ENCODE data around the gene TTLL6. TPM values are rescaled to one million over a fixed set of nuclear protein-coding genes. Genes with fewer than 3 reads are reported as not detected.

TTLL6 gene
- total RNA-seq, 1 experiment from 2014 or later, result 0.20 TPM

DNA sequence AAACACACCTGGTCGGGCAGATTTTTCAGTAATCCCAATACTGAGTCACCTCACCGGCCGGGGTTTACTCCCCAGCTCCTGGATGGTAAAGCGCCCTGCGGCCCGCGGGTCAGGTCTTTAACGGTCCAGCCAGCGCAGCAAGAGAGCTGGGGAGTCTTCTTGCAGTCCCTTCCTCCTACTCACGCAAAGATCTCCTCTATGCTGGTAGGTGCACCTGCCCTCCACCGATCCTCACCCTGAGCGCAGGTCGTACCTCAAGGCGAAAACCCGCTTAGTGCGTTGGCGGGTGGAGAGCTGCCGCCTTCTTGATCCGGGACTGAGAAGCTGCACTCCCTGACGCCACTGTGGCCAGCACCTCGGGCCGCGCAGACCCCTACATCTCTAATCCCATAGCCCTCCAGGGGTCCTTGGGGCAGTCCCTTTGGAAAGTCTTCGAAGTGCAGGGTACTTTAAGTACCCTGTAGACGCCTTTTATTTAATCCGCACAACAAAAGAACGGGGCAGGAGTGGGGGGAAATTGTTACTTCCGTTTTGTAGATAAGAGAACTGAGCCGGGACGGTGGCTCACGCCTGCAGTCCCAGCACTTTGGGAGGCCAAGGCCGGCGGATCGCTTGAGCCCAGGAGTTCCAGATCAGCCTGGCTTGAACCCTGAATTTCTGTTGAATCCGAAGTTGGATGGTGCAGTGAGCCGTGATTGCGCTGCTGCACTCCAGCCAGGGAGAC, 78.1 kb downstream of the TTLL6 start:
- DNase-seq (ENCODE audit: low read depth), result no peak

DNA sequence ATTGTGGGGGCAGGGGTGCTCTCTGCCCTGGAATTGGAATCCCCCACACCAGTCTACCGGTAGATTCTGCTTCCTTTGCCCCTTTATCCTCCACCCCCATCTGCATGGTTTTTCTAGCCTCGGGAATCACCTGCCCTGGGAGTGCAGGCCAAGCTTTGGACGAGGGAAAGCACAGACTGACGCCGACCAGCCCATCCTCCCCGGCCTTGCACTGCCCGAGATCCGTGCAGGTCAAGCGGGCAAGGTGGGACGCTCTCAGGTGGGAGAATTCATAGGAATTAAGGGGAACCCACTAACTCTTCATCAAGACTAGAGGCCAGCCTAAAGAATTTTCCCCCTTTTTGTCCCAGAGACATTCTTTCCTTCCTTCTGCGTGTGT, 78.6 kb downstream of the TTLL6 start:
- DNase-seq (ENCODE audit: low read depth), result no peak

DNA sequence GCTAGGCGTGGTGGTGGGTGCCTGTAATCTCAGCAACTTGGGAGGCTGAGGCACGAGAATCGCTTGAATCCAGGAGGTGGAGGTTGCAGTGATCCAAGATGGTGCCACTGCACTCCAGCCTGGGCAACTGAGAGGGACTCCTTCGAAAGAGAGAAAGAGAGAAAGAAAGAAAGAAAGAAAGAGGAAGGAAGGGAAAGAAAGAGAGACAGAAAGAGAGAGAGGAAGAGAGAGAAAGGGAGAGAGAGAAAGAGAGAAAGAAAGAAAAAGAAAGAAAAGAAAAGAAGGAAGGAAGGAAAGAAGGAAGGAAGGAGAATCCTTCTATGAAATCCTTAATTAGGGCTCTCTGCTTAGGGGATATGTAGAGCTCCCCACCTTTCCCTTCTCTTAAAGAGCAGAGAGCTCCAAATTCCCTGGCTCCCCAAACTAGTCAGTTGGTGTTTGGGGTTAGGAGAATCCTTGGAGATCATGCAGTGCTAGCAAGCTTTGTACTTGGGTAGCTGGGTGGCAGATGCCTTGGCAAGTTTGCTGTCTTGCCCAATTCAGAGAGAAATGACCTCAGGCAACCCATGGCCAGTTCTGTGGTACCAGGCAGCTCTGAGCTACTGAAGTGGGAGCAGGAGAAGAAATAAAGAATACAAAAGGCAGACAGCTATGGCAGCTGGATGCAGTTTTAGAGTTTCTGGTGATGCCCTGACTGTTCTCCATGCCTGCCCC, 79.5 kb downstream of the TTLL6 start:
- no peak for DNase-seq (ENCODE audit: low read depth)

DNA sequence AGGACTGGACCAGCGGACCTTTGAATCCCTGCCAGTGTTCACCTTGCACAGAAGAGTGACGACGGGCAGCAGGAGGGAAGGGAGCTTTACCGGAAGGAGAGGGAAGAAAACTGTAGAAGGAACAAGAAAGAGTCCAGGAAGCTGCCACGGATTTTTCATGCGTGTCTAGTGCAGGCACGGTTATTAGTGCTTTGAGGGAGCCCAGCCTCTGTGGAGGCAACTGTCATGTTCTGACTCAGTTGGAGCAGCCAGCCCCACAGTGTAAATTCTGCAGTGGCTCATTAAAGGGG, 82.0 kb downstream of the TTLL6 start:
- no peak for DNase-seq (ENCODE audit: low read depth)

DNA sequence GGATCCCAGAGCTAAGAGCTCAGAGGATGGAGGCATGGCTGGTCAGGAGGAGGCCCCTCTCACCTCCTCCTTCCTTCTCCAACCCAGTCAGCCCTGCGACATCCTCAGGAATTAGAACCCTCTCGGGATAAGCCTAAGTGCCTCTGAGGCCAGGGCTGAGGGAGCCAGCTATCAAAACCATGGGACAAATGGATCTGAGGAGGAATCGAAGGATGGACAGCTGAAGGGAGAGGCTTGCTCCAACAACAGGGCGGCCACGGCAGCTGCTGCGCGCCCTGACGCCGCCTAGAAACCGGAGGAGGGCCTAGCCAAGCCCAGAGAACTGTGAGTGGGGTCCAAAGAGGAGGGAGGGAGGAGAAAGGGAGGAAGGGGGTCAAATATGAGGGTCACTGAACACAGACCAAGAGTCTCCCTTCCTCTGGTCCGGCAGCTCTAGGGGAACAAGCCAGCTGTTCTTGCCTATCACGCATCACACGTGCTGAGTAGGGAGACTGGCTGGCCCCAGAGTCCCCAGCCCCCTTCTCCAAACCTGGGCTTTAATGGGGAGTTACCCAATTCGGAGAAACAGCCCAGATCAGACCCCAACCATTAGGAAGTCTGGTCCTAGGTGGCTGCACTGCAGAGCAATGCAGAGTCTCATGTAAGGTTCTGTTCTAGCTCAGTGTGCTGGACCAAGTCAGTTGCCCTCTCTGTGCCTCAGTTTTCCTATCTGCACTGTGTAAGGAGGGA, 82.5 kb downstream of the TTLL6 start:
- DNase-seq (ENCODE audit: low read depth), result no peak

DNA sequence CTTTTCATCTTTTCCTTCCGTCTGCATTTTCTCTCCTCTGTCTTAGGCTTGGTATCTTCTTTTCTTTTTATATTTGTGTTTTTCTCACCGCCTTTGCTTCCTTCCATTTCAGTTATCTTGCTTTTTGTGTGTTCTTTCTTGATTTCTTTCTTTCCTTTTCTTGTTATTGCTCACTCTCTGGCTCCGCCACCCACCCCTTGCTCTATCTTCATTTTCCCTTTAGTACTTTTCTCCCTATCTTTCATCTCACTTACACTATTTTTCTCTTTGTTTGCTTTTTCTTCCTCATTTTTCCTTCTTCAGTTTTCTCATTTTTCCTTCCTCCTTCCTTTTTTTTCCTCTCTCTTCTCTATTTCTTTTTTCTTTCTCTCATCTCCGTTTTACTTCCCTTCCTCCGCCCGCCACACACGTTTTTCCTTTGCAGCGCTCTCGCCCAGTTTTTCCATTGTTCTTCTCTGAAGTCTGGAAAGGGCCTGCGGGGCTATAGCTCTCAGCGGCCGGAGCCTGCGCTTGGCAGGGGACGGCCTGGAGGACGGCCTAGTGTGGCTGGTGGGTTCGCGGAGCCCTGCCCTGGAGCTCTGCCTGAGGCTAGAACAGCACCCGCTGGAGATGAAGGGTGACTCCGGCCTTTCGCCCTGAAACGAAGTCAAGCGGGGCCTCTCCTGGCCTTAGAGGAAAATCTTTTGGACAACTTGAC, 83.2 kb downstream of the TTLL6 start:
- no peak for DNase-seq (ENCODE audit: low read depth)

DNA sequence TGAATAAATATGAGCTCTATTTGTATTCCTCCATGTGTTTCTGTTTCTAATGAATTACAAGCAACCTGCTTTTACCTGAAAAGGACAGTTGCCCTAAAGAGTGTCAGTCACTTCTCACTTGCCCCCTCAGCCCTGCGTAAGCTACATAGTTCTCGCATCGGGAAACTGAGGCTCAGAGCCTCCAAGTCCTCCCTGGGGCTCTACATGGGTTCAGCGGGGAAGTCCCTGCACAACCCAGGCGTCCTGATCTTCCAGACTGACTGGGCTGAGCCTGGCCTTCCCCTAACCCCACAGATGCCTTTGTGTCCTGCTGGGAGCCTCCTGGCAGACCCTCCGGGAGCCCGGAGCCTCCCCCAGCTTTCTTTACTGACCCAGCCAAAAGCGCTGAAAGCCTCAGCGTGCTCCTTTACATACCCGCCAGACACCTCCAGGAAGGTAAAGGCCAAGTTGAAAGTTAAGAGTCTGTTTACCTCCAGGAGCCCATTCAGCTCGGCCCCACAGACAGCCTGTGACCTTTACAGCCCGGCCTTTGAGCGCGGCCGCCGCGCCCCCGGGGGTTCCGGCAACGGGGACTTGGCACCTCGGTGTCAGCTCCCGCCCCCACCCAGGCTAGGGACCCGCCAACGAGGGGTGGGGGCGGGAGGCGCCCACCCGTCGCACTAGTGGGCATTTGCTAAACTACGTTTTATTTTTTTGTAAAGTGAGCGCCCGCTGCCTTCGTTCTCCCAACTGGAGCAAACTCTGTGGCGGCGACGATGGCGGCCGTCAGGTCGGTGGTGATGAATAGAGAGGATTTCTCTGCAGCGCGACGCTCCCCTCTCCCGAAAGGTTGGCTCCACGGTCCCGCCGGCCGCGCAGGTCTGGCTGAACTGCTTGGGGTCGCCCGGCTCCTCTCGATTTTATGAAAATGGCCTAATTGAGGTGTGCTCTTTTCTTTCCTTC, 84.1 kb downstream of the TTLL6 start:
- no peak for DNase-seq (ENCODE audit: low read depth)

DNA sequence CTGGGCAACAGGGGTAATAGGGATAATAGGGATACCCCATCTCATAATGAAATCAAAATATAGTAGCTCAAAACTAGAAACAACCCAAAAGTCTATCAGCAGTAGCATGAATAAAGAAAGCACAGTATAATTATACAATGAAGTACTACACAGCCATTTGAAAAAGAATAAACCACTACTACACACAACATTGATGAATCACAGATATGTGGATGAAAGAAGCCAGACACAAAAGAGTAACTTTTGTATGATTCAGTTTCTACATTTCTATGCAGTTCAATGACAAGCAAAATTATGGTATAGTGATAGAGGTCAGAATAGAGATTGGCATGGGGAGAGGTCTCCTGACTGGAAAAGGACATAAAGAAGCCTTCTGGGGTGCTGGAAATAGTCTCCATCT, 85.7 kb downstream of the TTLL6 start:
- no peak for DNase-seq (ENCODE audit: low read depth)

DNA sequence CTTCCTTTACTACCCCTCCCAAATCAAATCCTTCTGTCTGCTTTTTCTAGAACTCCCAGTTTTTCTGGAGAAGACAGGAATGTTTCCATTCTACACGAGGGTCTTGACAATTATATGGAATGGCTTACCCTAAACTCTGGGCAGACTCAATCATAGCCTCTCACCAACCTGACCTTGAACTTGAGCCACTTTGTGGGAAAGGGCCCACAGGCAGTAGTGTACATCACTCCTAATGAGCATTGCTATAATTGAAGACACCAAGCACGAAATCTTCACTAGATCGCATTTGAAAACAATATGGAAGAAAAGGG, 86.8 kb downstream of the TTLL6 start:
- no peak for DNase-seq (ENCODE audit: low read depth)

DNA sequence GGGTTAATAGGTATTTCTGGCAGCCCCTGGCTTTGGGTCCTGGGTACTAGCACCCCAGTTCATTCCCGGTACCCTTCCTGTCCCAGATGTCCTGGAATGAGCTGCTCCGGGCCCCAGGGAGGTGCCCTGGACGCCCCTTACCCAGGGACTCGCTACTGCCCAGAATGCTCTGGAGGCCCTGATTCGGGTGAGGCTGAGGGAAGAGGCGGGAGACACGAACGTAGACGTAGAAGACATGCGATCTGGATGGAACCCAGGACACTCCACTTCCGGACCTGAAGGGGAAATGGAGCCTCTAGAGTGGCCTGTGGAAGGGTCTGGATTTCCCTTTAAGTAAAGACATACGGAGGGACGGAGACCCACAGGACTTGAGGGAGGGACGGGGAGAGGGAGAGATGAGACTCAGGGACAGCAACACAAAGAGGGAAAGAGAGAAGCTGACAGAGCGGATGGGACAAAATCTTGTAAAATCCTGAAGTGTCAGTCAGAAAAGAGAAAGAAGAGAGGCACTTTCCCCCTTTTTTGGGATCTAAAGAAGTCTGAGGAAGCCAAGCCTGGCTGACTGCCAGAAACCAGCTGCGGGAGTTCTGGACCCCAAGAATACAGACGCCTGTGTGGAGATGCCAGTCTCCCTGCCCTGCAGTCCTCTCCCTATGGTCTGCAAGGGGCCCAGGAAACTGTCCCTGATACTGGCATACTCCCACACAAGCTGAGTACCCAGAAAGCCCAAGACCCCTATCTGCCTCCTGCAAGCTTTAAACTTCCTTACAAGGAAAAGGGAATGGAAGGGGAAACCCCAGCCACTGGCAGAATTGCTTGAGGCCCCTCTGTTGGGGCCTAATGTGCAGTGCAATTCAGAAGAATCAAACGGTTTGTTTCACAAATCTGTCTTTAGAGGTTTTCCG, 87.4 kb downstream of the TTLL6 start:
- DNase-seq (ENCODE audit: low read depth), result no peak

DNA sequence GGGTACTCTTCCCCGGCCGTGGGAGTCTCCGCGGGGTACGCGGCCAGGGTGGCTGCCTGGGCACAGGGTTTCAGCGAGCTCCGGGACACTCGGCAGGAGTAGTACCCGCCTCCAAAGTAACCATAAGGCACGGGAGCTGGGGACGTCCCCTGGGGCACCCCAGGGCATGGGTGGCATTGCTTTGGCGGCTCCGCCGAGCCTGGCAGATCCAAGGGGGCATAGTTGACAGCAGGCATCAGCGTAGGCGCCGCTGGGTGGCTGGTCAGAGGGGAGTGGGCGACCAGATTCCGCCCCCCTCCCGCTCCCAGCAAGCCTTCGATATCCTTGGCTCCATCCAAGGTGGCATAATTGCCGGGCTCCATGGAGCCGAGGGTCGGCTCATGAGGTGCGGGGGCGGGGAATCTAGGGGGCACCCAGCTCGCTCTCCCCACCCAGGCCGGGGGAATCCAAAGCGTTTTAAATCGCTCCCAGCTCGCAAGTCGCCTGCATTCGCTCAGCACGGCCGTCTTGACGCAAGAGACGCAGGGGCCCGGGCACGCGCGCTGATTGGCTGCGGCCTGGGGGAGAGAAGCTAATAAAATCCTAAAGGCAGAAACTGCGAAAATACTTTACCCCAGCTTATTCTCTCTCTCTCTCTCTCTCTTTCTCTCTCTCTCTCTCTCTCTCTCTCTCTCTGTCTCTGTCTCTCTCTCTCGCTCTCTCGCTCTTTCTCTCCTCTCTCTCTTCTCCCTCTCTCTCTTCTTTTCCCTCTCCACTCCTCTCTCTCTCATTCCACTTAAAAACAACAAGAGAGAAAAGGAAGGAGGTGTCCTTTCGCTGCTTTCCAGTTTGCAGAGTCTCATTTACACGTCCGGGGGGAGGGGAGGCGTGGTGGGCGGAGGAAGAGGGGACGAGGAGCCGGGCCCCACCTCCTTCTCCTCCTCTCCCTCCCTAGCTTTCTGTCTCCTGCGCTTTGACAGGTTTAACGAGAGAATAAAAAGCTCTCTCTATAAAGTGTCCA, 88.5 kb downstream of the TTLL6 start, which contains the start of gene HOXB13:
Gene HOXB13 (minus strand): TSS at position 519 of the 1,000 bp plus-strand sequence. CDS start 157 bp downstream, at position 362.
- DNase-seq (ENCODE audit: low read depth), result peak; percentile 81

DNA sequence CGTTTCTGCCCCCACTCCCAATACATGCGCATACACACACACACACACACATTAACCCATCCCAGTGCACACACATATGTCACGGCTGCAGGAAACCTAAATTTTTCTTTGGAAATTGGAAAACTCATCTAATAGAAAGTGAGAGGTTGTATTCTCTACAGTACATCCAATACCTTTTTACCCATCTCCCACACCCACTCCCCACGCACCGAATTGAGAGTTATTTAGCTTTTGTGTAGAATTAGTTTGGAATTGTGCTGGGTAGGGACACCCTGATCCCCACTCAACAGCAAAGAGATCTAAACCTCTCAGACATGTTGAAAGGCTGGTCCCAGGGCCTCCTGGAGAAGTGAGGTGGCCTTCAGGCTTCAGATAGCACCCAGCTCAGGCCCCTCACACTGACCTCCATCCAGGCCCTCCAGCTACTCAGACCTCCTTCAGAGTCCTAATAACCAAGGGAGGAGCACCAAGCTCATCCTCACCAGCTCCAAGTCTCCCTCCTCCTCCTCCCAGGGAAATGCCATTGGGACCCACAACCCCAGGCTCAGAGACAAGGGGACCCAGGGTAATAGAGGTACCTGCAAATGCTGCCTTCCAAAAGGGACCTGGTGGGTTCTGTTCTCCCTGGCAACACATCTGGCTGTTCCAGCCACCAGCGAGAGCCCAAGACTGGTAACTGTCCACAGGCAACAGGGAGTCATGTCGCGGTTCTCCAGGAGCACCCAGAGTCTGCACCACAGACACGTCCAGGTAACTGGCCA, 89.4 kb downstream of the TTLL6 start:
- no peak for DNase-seq (ENCODE audit: low read depth)

DNA sequence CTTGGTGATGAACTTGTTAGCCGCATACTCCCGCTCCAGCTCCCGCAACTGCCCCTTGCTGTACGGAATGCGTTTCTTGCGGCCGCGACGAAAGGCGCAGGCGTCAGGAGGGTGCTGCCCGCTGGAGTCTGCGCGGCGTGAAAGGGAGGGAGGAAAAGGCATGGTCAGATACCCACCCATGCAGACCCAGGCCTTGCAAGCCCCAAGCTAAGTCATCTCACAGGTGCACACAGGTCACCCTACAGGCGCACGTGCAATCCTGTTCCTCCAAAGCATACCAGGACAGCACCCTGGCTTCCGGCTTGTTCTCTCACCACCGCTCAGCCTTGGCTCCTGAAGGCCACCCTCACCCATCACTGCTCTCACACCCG, 90.1 kb downstream of the TTLL6 start:
- DNase-seq (ENCODE audit: low read depth), result no peak

DNA sequence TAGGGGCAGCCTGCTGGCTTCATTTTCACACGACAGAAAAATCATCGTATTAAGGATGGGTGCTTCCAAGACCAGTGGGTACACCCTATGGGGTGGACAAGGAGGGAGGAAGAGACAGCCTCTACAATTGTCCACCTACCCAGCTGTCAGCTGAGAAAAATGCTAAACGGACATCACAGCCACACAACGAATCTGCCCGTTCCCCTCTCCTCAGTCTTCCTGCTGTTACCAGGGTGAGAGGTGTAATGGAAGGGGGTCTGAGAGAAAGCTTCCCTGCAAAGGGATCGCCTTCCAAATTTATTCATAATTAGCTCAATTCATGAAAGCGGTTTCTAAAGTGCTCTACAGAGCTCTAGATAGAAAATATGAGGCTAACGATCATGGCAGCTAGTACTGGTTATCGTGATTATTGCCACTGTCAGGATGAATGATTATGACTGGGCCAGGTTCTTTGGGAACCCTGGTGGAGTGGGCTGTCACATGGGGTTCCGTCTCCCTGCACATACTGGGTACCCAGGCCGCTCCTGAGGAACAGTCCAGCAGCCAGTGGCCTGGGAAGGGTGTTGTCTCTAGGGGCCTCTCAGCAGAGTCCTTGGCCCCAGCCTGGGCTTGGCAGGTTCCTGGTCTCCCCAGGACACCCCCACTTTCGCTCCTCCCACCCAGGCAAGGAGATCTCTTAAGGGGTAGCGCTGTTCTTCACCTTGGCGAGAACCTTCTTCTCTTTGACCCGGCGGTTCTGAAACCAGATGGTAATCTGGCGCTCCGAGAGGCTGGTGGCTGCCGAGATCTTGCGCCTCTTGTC, 90.7 kb downstream of the TTLL6 start:
- DNase-seq (ENCODE audit: low read depth), result no peak

DNA sequence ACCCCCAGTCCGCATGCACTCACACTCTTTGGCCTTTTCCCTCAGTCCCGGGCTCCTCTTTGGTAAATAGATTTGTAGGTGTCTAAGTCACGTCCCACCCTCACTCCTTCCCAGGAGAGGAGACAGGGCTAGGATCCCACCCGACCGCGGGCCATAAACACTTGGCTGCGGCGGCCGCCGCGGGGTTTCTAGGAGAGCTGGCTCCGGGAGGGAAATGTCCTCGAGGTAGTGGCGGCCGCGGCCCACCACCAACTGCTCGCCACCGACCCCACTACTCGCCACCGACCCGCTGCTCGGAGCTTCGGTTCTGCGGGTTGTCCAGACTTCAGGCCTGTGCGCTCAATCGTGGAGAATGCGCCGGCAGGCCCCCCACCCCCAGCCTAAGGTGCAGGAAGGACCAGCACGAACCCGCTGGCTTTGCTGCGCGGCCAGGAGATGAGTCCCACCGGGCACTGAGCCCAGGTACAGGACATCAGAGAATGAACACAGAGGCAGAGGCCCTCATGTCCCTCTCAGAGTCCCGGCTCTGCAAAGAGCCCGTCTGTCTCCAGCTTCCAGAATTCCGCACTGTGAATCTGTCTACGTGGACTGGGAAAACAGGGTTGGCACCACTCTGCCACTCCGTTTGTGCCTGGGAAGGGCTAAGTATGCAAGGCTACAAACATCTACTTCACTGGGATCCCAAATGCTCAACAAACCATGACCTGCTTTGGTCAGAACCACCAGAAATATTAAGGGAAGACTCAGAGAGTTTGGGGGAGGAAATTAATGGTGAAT, 91.6 kb downstream of the TTLL6 start:
- DNase-seq (ENCODE audit: low read depth), result no peak

DNA sequence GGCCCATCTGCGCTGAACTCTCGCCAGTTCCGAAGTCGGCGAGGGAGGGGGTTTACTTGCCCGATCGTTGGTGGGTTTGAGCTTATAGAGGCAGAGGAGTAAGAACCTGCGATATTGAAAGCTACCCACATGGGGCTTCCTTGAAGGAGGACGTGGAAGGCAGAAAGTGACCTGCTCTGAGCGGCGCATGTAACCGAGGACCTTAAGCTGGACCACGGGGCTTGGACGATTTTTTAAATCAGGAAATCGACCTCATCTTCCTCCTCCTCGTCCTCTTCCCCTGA, 92.1 kb downstream of the TTLL6 start:
- peak; percentile 17 for DNase-seq (ENCODE audit: low read depth)
